ENCODE data around the gene EIF4G1.

EIF4G1 gene

DNA sequence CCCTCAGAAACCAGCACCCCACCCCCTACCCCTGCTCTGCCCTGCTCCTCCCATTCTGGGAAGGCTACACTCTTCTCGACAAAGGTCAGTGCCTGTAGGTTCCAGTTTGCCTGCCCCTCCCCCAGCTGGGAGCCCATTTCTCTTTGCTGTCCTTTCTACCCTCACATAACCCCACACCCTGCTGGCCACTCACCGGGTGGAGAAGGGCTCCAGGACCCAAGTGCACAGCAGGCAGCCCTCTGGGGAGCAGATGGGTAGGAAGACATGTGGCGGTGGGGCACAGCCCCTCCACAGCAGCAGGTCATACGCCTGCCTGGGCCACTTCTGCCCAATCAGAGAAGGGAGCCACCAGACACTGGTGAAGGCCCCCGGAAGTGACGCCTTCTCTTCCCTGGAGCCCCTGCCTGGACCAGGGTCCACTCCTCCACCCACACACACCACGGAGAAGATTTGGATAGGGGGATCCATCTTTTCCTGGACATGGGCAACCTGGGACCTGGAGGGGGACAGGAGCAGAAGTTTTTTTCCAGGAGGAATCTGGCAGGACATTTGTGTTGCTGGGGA lies 63.6 kb downstream of the EIF4G1 start, which contains the start of gene THPO:
Gene THPO, minus strand, starts transcription at position 326 of the 564 bp plus-strand sequence. CDS start 1,948 bp downstream, outside the sequence.
- Mint-ChIP-seq H3K4me3 (peak within 1 kb of the TSS; percentile 70 to 72), H3K4me1 (ENCODE audit: low read depth in 2 of 2) (peaks cover 9 to 14% of the 10 kb centered on the region in 2 donors), H3K27me3 (peaks cover 69 to 76% of the 10 kb centered on the region in 2 donors), H3K36me3 (ENCODE audit: insufficient read depth) (peaks cover 2% of the 10 kb centered on the region), H3K9me3 (no peaks in the 10 kb centered on the region), H3K27ac (no peak within 1 kb of the TSS)
- no peak for DNase-seq
- ATAC-seq (replicated peaks) = no peak

DNA sequence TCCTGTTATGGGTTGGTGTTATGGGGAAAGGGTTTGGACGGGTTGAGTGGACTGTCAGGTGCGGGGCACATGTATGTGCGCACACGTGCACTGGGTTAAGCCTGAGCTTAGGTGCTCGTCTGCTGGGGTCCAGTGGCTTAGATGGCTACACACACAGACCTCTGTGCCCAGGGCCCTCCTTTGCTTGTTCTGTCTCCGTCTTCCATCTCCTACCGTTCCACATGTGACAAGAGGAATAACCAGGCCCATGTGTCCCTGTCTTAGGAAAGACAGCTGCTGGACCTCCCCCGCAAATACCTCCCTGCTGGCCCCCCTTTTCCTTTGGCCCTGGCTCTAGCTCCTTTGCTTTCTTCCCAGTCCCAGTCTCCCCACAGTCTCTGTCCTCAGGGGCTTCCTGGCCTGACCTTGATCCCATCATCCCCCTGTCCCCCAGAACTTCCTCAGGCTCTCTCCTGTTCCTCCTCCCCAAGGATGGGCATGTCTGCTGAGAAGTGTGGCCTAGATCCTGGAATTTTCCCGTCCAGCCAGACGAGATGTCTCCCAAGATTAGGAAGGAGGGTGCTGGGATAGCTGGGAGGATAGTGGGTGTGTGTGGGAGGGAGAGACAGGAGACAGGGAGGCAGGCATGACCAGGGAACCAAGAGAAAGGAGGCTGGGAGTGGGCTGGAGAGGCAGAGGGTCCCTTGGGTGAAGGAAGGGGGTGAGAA lies 64.4 kb downstream of the EIF4G1 start:
- DNase-seq (no peak), ATAC-seq (replicated peaks) (no peak)
- no peak overlapping the region for H3K27ac Mint-ChIP-seq
- H3K4me3 Mint-ChIP-seq = peak overlapping the region; percentile 70 to 72
- H3K36me3 Mint-ChIP-seq (ENCODE audit: insufficient read depth) = peaks cover 2% of the 10 kb centered on the region
- H3K9me3 Mint-ChIP-seq = no peaks in the 10 kb centered on the region
- H3K27me3 Mint-ChIP-seq = peaks cover 75 to 85% of the 10 kb centered on the region in 2 donors
- peaks cover 9 to 14% of the 10 kb centered on the region in 2 donors for H3K4me1 Mint-ChIP-seq (ENCODE audit: low read depth in 2 of 2)

DNA sequence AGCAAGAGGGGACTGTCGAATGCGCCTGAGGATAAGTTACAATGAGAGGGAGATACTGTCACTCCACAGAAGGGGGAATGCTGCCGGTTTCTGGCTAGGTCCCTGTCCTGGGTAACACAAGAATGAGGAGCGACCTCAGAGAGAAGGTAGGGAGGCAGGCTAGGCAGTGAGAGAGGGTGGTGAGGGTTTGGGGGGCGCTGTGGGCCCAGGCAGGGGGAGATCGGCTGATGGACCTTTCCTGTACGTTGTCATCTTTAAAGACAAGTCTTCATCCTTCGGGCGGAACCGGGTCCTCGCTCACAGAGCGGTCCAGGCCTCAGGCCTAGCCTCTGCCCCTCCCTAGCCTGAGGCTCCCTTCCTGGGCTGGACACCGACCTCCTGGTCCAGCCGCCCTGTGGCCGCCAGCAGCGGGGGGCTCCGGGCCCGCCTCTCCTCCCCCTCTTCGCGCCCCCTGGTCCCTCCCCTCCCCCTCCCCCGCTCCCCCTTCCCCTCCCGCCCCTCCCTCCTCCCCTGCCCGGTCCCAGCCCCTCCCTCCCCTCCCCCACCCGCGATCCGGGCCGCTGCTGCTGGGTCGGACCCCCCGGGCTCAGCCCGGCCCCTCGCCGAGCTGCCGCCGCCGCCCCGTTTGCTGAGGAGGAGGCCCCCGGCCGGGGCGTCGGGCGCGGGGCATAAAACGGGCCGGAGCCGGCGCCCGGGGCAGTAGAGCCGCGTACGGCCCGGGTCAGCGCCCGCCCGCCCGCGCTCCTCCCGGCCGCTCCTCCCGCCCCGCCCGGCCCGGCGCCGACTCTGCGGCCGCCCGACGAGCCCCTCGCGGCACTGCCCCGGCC lies 65.2 kb downstream of the EIF4G1 start, which contains the start of gene CHRD:
Gene CHRD, plus strand, starts transcription at position 697 of the 827 bp plus-strand sequence. CDS start 265 bp downstream, outside the sequence.
- H3K9me3 Mint-ChIP-seq = no peaks in the 10 kb centered on the region
- peaks cover 83 to 93% of the 10 kb centered on the region in 2 donors for H3K27me3 Mint-ChIP-seq
- DNase-seq = no peak
- no peak for ATAC-seq (replicated peaks)
- peak within 1 kb of the TSS; percentile 70 to 72 for H3K4me3 Mint-ChIP-seq
- H3K27ac Mint-ChIP-seq = no peak within 1 kb of the TSS
- peaks cover 2% of the 10 kb centered on the region for H3K36me3 Mint-ChIP-seq (ENCODE audit: insufficient read depth)
- H3K4me1 Mint-ChIP-seq (ENCODE audit: low read depth in 2 of 2) = peaks cover 9 to 14% of the 10 kb centered on the region in 2 donors

DNA sequence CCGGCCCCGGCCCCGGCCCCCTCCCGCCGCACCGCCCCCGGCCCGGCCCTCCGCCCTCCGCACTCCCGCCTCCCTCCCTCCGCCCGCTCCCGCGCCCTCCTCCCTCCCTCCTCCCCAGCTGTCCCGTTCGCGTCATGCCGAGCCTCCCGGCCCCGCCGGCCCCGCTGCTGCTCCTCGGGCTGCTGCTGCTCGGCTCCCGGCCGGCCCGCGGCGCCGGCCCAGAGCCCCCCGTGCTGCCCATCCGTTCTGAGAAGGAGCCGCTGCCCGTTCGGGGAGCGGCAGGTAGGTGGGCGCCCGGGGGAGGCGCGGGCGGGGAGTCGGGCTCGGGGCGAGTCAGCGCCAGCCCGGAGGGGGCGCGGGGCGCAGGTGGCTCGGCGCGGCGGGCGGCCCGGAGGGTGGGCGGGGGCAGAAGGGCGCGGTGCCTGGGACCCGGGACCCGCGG lies 65.8 kb downstream of the EIF4G1 start:
- peak overlapping the region; percentile 60 to 62 for H3K4me3 Mint-ChIP-seq
- H3K27me3 Mint-ChIP-seq = peaks cover 85 to 93% of the 10 kb centered on the region in 2 donors
- ATAC-seq (replicated peaks) = peak; percentile 41
- H3K9me3 Mint-ChIP-seq = no peaks in the 10 kb centered on the region
- no peak for DNase-seq
- H3K4me1 Mint-ChIP-seq (ENCODE audit: low read depth in 2 of 2) = peaks cover 9 to 14% of the 10 kb centered on the region in 2 donors
- H3K36me3 Mint-ChIP-seq (ENCODE audit: insufficient read depth) = peaks cover 2% of the 10 kb centered on the region
- H3K27ac Mint-ChIP-seq = no peak overlapping the region

DNA sequence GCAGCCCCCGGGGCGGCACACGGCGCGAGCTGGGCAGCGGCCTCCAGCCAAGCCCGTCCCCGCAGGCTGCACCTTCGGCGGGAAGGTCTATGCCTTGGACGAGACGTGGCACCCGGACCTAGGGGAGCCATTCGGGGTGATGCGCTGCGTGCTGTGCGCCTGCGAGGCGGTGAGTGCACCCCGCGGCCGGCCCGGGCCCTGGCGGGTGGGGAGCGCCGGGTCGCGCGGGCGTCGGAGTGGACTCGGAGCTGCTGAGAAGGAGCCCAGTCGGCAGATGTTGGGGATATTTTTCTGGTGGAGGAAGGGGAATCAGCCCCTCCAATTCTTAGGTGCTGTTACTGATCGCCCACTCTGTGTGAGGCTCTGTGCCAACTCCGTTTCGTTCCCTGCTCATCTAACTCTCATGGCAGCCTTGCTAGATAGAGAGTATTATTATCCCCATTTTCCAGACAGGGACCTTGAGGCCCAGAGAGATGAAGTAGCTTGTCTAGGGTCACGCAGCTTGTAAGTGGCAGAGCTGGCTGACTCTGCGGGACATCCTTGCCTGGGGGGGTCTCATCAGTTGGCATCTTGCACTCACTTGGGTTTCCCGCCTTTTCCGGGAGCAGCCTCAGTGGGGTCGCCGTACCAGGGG lies 66.3 kb downstream of the EIF4G1 start:
- Mint-ChIP-seq H3K4me3 (peak overlapping the region; percentile 60 to 62), H3K36me3 (ENCODE audit: insufficient read depth) (peaks cover 2% of the 10 kb centered on the region), H3K27ac (no peak overlapping the region), H3K9me3 (no peaks in the 10 kb centered on the region), H3K4me1 (ENCODE audit: low read depth in 2 of 2) (peaks cover 9 to 14% of the 10 kb centered on the region in 2 donors), H3K27me3 (peaks cover 81 to 93% of the 10 kb centered on the region in 2 donors)
- peak; percentile 58 for ATAC-seq (replicated peaks)
- peak in 1 of 3 experiments; percentile 13 for DNase-seq

DNA sequence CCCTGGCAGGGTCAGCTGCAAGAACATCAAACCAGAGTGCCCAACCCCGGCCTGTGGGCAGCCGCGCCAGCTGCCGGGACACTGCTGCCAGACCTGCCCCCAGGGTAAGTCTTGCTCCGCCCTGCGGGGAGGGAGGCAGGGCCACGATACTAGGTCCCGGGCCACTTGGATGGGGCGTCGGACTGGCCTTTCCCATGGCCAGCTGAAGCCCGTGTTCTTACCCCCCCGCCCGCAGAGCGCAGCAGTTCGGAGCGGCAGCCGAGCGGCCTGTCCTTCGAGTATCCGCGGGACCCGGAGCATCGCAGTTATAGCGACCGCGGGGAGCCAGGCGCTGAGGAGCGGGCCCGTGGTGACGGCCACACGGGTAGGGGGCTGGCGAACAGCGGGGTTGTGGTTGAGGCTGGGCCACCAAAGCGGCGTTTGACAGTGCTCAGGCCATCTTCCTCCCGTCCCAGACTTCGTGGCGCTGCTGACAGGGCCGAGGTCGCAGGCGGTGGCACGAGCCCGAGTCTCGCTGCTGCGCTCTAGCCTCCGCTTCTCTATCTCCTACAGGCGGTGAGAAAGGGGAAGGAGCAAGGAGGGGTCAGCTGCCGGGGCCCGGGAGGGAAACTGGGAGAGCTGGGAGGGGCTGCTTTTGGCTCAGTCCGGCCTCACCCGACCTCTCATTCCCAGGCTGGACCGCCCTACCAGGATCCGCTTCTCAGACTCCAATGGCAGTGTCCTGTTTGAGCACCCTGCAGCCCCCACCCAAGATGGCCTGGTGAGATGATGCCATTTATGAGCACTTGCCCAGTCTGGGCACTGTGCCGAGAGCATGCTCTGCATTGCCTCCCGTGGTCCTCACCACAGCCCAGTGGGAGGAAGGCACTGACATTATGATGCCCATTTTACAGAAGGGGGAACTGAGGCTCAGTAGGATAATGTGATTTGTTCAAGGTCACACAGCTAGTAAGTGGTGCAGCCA lies 67.1 kb downstream of the EIF4G1 start:
- peak; percentile 35 for ATAC-seq (replicated peaks)
- peak overlapping the region; percentile 60 to 62 for H3K4me3 Mint-ChIP-seq
- H3K27me3 Mint-ChIP-seq = peaks cover 77 to 93% of the 10 kb centered on the region in 2 donors
- H3K4me1 Mint-ChIP-seq (ENCODE audit: low read depth in 2 of 2) = peaks cover 9 to 14% of the 10 kb centered on the region in 2 donors
- H3K36me3 Mint-ChIP-seq (ENCODE audit: insufficient read depth) = peaks cover 2% of the 10 kb centered on the region
- no peak for DNase-seq
- no peaks in the 10 kb centered on the region for H3K9me3 Mint-ChIP-seq
- H3K27ac Mint-ChIP-seq = no peak overlapping the region

DNA sequence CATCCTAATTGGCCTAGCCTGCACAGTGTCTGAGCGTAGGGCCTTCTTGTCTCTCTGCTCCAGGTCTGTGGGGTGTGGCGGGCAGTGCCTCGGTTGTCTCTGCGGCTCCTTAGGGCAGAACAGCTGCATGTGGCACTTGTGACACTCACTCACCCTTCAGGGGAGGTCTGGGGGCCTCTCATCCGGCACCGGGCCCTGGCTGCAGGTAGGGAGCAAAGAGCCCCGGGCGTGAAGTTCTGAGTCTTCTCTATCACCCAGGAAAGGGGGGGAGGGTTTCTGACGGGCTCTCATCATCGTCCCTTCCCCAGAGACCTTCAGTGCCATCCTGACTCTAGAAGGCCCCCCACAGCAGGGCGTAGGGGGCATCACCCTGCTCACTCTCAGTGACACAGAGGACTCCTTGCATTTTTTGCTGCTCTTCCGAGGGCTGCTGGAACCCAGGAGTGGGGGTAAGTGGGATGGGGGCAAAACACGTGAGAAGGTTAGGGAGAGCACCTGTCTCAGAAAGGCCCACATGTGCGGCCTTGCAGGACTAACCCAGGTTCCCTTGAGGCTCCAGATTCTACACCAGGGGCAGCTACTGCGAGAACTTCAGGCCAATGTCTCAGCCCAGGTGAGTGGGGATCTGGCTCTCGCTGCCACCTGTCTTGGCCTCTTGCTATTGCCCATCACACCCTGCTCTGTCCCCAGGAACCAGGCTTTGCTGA lies 68.1 kb downstream of the EIF4G1 start:
- H3K4me3 Mint-ChIP-seq = no peak overlapping the region
- H3K36me3 Mint-ChIP-seq (ENCODE audit: insufficient read depth) = peaks cover 2% of the 10 kb centered on the region
- H3K27me3 Mint-ChIP-seq = peaks cover 68 to 93% of the 10 kb centered on the region in 2 donors

DNA sequence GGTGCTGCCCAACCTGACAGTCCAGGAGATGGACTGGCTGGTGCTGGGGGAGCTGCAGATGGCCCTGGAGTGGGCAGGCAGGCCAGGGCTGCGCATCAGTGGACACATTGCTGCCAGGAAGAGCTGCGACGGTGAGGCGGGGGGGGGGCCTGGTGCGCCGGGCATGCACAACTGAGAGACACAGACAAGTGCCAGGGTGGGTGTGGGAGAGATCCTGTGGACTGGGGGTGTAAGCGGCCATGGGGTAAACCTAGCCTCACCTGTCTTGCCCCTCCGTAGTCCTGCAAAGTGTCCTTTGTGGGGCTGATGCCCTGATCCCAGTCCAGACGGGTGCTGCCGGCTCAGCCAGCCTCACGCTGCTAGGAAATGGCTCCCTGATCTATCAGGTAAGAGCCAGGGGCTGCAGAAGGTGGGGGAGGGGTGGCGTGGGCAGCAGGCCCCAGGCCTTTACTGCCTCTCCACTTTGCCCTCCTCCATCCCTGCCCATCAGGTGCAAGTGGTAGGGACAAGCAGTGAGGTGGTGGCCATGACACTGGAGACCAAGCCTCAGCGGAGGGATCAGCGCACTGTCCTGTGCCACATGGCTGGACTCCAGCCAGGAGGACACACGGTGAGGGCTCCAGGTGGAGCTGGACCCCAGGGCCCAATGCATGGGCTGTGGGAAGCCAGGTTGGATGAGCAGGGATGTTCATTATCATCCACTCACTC lies 68.8 kb downstream of the EIF4G1 start:
- no peak for DNase-seq
- Mint-ChIP-seq H3K4me1 (ENCODE audit: low read depth in 2 of 2) (peaks cover 9 to 11% of the 10 kb centered on the region in 2 donors), H3K27me3 (peaks cover 64 to 93% of the 10 kb centered on the region in 2 donors), H3K27ac (no peak overlapping the region), H3K4me3 (no peak overlapping the region), H3K36me3 (ENCODE audit: insufficient read depth) (peaks cover 2% of the 10 kb centered on the region), H3K9me3 (no peaks in the 10 kb centered on the region)
- ATAC-seq (replicated peaks) = no peak

More for the DNA sequence above, 68.1 kb downstream of the EIF4G1 start:
- no peaks in the 10 kb centered on the region for H3K9me3 Mint-ChIP-seq
- no peak overlapping the region for H3K27ac Mint-ChIP-seq
- H3K4me1 Mint-ChIP-seq (ENCODE audit: low read depth in 2 of 2) = peaks cover 9 to 14% of the 10 kb centered on the region in 2 donors
- DNase-seq (no peak), ATAC-seq (replicated peaks) (no peak)

DNA sequence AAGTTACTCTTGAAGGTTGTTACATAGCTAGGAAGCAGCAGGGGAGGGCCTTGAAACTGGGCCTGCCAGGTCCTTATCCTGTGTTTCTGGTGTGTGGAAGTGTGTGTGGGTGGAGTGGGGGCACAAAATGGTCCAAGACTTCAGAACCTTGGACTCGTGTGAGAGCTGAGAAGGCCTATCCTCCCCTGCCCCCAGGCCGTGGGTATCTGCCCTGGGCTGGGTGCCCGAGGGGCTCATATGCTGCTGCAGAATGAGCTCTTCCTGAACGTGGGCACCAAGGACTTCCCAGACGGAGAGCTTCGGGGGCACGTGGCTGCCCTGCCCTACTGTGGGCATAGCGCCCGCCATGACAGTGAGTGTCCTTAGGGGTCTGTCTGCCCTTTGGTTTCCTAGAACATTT lies 69.9 kb downstream of the EIF4G1 start:
- peaks cover 60 to 93% of the 10 kb centered on the region in 2 donors for H3K27me3 Mint-ChIP-seq
- no peak overlapping the region for H3K27ac Mint-ChIP-seq
- H3K36me3 Mint-ChIP-seq (ENCODE audit: insufficient read depth) = peaks cover 2% of the 10 kb centered on the region
- no peaks in the 10 kb centered on the region for H3K9me3 Mint-ChIP-seq
- ATAC-seq (replicated peaks) (no peak), DNase-seq (no peak)
- peaks cover 6% of the 10 kb centered on the region in 2 donors for H3K4me1 Mint-ChIP-seq (ENCODE audit: low read depth in 2 of 2)
- no peak overlapping the region for H3K4me3 Mint-ChIP-seq

Data from effector memory CD8-positive, alpha-beta T cell (primary cell).